Brain microvascular endothelial cell (primary cell): ENCODE data around the gene LDHA.

ENCODE experiments used
- DNase-seq: peaks from one replicate; pipeline ENCODE4 v3.0.0-alpha.2; 2020
- H3K27ac ChIP-seq: fragments of 250-450 bp; sonication (Bioruptor Pico); 2 replicates; pipeline ENCODE4 v1.5.1; 2020; ENCODE audit warnings: mild to moderate bottlenecking, moderate library complexity
- H3K27me3 ChIP-seq: fragments of 250-450 bp; sonication (Bioruptor Pico); replicated peaks from 2 replicates; pipeline ENCODE4 v1.5.1; 2020; ENCODE audit warnings: mild to moderate bottlenecking
- H3K36me3 ChIP-seq: fragments of 250-450 bp; sonication (Bioruptor Pico); replicated peaks from 2 replicates; pipeline ENCODE4 v1.5.1; 2020; ENCODE audit warnings: mild to moderate bottlenecking
- H3K4me3 ChIP-seq: 2 replicates; pipeline ENCODE4 v1.5.1; 2011; ENCODE audit warnings: low read depth, mild to moderate bottlenecking, control low read depth, low read length, moderate library complexity
- in situ Hi-C: cut with HindIII; loops from 2 replicates; pipeline ENCODE4 v1.10.0; 2017; ENCODE audit warnings: low sequenced_read_pairs, low pct_ligation_motif_present
- TF ChIP-seq, protein P1 (sequence below): IDR thresholded peaks from 2 replicates; pipeline ENCODE4 v1.5.1; 2011; ENCODE audit warnings: low read depth, mild to moderate bottlenecking, moderate library complexity, low read length, control low read depth, inconsistent platforms; ENCODE audit errors: missing control alignments

LDHA gene

GRCh38 chr11:18449251-18449650 lies 54.9 kb downstream of the LDHA start:
- no peak overlapping the region for H3K4me3 ChIP-seq
- no peak for DNase-seq
- in situ Hi-C loops = no loop called here
- H3K27me3 ChIP-seq = no peaks in the 10 kb centered on the region
- H3K36me3 ChIP-seq = no peaks in the 10 kb centered on the region
- TF ChIP-seq, protein P1, sequence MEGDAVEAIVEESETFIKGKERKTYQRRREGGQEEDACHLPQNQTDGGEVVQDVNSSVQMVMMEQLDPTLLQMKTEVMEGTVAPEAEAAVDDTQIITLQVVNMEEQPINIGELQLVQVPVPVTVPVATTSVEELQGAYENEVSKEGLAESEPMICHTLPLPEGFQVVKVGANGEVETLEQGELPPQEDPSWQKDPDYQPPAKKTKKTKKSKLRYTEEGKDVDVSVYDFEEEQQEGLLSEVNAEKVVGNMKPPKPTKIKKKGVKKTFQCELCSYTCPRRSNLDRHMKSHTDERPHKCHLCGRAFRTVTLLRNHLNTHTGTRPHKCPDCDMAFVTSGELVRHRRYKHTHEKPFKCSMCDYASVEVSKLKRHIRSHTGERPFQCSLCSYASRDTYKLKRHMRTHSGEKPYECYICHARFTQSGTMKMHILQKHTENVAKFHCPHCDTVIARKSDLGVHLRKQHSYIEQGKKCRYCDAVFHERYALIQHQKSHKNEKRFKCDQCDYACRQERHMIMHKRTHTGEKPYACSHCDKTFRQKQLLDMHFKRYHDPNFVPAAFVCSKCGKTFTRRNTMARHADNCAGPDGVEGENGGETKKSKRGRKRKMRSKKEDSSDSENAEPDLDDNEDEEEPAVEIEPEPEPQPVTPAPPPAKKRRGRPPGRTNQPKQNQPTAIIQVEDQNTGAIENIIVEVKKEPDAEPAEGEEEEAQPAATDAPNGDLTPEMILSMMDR = no peak
- H3K27ac ChIP-seq = no peak overlapping the region

DNA sequence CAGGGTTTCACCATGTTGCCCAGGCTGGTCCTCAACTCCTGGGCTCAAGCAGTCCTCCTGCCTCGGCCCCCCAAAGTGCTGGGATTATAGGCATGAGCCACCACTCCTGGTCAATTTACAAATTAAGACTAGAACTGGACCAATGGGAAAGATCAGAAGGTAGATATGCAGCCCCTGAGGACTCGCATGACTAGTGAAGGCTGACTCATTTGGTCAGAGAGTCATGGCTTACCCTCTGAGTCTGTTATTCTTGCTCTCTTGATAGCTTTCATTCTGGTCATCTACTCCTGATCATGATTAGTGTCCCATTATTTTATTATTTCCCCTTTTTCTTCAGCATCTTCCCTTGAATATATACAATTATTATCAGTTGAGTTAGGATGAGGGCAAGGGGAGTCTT lies 58.6 kb downstream of the LDHA start:
- in situ Hi-C loops = no loop called here
- no peak overlapping the region for H3K4me3 ChIP-seq
- H3K36me3 ChIP-seq = no peaks in the 10 kb centered on the region
- TF ChIP-seq, protein P1 = no peak
- H3K27ac ChIP-seq = no peak overlapping the region
- peak; percentile 63 for DNase-seq
- no peaks in the 10 kb centered on the region for H3K27me3 ChIP-seq

DNA sequence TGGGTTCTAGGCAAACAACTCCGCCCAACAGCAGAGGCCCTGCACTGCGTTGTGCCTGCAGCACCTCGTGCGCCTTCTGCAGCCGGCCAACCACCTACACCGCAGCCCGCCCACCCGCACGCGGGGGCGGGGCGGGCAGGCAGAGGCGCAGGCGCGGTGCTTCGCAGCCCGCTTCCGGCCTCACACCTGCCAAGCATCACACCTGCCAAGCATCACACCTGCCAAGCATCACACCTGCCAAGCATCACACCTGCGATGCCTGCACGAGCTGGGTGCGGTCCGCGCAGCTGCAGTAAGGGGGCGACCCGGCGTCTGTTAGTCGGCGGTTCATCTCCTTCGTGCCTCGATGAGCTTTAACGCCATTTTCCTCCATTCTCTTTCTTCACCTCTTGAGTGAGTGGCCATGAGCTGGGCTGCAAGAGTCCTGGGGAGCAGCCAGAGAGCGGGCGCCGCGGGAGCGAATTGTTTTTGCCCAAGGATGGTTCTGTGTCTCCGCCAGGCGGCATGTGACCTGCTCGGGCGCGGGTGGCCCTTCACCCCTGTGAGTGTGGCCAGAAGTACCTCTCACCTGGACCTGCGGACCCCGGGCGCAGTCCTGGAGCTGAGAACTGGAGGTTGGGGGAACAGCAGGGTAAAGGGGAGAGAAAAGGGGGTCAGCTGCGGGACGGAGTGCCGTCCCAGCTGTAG lies 61.5 kb downstream of the LDHA start, which contains the start of gene LDHAL6A:
LDHAL6A (plus strand) TSS at position 171 of the 687 bp plus-strand sequence. CDS start 825 bp downstream, outside the sequence.
- Histone ChIP-seq H3K27me3 (no peaks in the 10 kb centered on the region), H3K36me3 (no peaks in the 10 kb centered on the region), H3K4me3 (no peak within 1 kb of the TSS), H3K27ac (no peak within 1 kb of the TSS)
- in situ Hi-C loops = no loop called here
- no peak for DNase-seq
- TF ChIP-seq, protein P1 = no peak

DNA sequence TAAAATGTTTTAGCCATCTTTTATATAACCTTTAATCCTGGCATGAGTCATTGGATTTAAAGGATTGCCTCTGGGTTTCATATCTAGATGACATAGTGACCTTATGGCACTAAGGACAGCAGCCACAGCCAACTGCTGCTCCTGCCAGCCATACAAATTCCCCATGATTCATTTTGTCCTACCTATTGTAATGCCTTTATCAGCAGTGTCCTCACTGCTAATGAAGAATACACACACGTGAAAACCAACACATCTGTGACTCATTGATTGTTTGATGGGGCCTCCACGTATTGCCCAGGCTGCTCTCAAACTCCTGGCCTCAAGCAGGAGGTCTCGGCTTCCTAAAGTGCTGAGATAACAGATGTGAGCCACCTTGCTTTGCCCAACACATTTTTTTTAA lies 63.1 kb downstream of the LDHA start:
- TF ChIP-seq, protein P1 = no peak
- in situ Hi-C loops = no loop called here
- H3K27me3 ChIP-seq = no peaks in the 10 kb centered on the region
- DNase-seq = no peak
- H3K4me3 ChIP-seq = no peak overlapping the region
- H3K27ac ChIP-seq = no peak overlapping the region
- no peaks in the 10 kb centered on the region for H3K36me3 ChIP-seq
